D721Med (cell line): ENCODE data around the gene GRPEL1.

Experiments
- DNase-seq: peaks from one replicate; pipeline ENCODE4 v3.0.0; 2011; ENCODE audit warnings: low spot score; ENCODE audit not compliant: insufficient read length
- FAIRE-seq: peaks from 2 replicates; lab custom pipeline; 2011; peaks lifted over from hg19 to GRCh38; lab: Jason Lieb, UNC
- CTCF ChIP-seq: IDR thresholded peaks from 2 replicates; pipeline ENCODE4 v1.5.1; 2012; ENCODE audit warnings: mild to moderate bottlenecking, control low read depth; ENCODE audit not compliant: insufficient read depth; ENCODE audit errors: missing control alignments

GRPEL1 gene

GRCh38 chr4:7044137-7044930 lies 23.5 kb downstream of the GRPEL1 start:
- DNase-seq (no peak), FAIRE-seq (no peak)
- no peak for TF ChIP-seq CTCF

- DNase-seq (peak; percentile 45), FAIRE-seq (no peak)
- no peak for TF ChIP-seq CTCF
These were observed 24.4 kb downstream of the GRPEL1 start, which contains the start of gene TADA2B for GRCh38 chr4:7043284-7044136. Gene TADA2B (plus strand): TSS chr4:7043372. CDS start chr4:7043580, 208 bp downstream.

GRCh38 chr4:7042503-7043283 lies 25.2 kb downstream of the GRPEL1 start:
- DNase-seq (peak; percentile 97), FAIRE-seq (no peak)
- peak; percentile 35 for TF ChIP-seq CTCF

- no peak for FAIRE-seq
- no peak for TF ChIP-seq CTCF
These were observed 25.9 kb downstream of the GRPEL1 start for GRCh38 chr4:7041801-7042502.

GRCh38 chr4:7041246-7041645 lies 26.6 kb downstream of the GRPEL1 start:
- no peak for TF ChIP-seq CTCF
- FAIRE-seq: no peak
- no peak for DNase-seq

More at GRCh38 chr4:7041801-7042502, 25.9 kb downstream of the GRPEL1 start:
- DNase-seq: no peak

- no peak for TF ChIP-seq CTCF
- no peak for DNase-seq
- no peak for FAIRE-seq
These were observed 27.1 kb downstream of the GRPEL1 start for GRCh38 chr4:7040765-7041164.
